AG04449 (cell line): ENCODE results near the gene WDR27.

Source experiments
- CTCF ChIA-PET: fragments of 350-600 bp; formaldehyde crosslinking; extraction: SDS; loops from one replicate; lab custom pipeline; 2021; ENCODE audit warnings: antibody characterized with exemption; lab: Yijun Ruan, JAX
- POLR2A ChIA-PET: fragments of 400-600, 350-600 bp; formaldehyde crosslinking; extraction: SDS; loops from one replicate; lab custom pipeline; 2020; ENCODE audit warnings: antibody characterized with exemption, inconsistent platforms; lab: Yijun Ruan, JAX
- DNase-seq: peaks from one replicate; pipeline ENCODE4 v3.0.0-alpha.2; 2010; ENCODE audit warnings: low read depth, low spot score
- H3K4me3 ChIP-seq: 2 replicates; pipeline ENCODE4 v1.5.1; 2011; ENCODE audit warnings: low read depth, mild to moderate bottlenecking, control low read depth, low read length
- CTCF ChIP-seq: IDR thresholded peaks from one replicate; pipeline ENCODE4 v1.5.1; 2011; ENCODE audit warnings: mild to moderate bottlenecking, moderate library complexity, low read length, control low read depth, inconsistent platforms; ENCODE audit not compliant: insufficient read depth; ENCODE audit errors: missing control alignments

Gene WDR27

GRCh38 chr6:169624785-169625184 is 77.0 kb downstream of the WDR27 start:
- POLR2A ChIA-PET, result no interaction called here
- DNase-seq, result no peak
- CTCF ChIA-PET, result no interaction called here
- H3K4me3 ChIP-seq, result no peak overlapping the region
- no peak for TF ChIP-seq CTCF

DNA sequence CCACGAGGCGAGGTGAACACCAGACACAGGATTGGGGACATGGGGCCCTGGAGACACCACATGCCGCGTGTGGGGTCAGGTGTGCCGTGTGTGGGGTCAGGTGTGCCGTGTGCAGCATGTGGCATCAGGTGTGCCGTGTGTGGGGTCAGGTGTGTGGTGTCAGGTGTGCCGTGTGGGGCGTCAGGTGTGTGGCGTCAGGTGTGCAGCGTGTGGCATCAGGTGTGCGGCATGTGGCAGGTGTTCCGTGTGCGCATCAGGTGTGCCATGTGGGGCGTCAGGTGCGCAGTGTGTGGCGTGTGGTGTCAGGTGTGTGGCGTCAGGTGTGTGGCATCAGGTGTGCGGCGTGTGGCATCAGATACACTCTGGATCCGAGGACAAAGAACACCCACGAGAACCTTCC is 77.9 kb downstream of the WDR27 start:
- ChIA-PET POLR2A (no interaction called here), CTCF (no interaction called here)
- H3K4me3 ChIP-seq, result no peak overlapping the region
- DNase-seq, result no peak
- TF ChIP-seq CTCF, result no peak

DNA sequence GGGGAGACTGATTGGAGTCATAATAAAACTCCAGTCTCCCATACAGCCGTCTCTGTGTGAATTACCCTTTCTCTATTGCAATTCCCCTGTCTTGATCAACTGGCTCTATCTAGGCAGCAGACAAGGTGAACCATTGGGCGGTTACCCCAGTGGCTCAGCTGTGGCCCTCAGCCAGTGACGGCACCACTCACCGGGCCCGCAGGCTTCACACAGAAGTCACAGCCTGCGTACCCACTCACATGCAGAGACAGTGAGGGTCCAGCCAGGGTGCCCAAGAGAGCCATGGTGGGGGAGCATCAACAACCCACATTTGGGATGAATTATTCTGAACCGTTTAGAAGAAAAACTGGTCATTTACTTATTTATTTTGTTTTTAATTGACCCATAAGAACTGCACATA is 78.5 kb downstream of the WDR27 start:
- no peak overlapping the region for H3K4me3 ChIP-seq
- CTCF ChIA-PET, result no interaction called here
- DNase-seq, result no peak
- POLR2A ChIA-PET, result no interaction called here
- no peak for TF ChIP-seq CTCF

- POLR2A ChIA-PET, result no interaction called here
- CTCF ChIA-PET, result no interaction called here
- no peak for DNase-seq
Measured at GRCh38 chr6:169622618-169623017, 79.2 kb downstream of the WDR27 start.

GRCh38 chr6:169621311-169621710 is 80.5 kb downstream of the WDR27 start:
- POLR2A ChIA-PET, result no interaction called here
- CTCF ChIA-PET, result no interaction called here
- TF ChIP-seq CTCF, result no peak
- no peak overlapping the region for H3K4me3 ChIP-seq
- DNase-seq, result no peak

More at GRCh38 chr6:169622618-169623017, 79.2 kb downstream of the WDR27 start:
- no peak overlapping the region for H3K4me3 ChIP-seq
- TF ChIP-seq CTCF, result no peak

DNA sequence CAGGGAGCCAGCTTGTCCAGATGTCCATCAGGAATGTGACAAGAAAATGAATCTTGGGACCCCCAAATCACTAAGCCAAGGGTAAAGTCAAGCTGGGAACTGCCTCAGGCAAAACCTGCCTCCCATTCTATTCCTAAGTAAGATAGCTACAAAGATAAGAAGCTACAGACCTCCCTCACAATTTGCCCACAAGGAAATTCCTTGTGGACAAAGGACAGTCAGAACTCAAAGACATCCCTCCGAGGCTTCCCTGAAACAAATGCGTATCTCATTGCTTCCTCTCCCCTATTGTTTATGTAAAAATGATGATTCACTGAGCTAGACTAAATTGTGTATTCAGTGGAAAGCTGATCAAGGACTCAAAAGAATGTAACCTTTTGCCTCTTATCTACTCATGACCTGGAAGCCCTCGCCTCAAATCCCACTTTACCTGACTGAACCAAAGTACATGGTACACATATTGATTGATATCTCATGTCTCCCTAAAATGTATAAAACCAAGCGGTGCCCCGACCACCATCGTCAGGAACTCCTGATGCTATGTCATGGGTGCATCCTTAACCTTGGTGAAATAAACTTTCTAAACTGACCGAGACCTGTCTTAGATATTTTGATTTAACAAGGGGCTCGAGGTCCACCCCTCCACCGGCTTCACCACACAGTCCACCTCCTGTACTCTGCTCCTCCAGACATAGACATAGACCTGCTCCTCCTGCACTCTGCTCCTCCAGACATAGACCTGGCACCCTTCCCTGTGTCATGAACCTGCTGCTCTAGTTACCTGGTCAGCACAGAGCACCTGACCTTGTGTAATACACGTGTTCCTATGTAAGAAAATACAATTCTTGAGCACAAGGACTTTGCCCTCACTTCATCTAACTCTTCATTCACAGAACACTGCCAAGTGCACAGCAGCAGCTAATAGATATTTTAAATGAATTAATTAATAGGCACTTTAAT is 81.4 kb downstream of the WDR27 start:
- TF ChIP-seq CTCF, result no peak
- no peak overlapping the region for H3K4me3 ChIP-seq
- POLR2A ChIA-PET, result no interaction called here
- CTCF ChIA-PET, result no interaction called here
- no peak for DNase-seq
